ENCODE data around the gene BICD2. TPM values are rescaled to one million over a fixed set of nuclear protein-coding genes. Genes with fewer than 3 reads are reported as not detected.
"Not testable (repeated sequence)": the region's sequence is repeated elsewhere in the genome, so short reads cannot be mapped to it uniquely, and the experiment has no call there.

The BICD2 gene
- total RNA-seq, 1 donor from 2014 or later: 48.7 TPM

- no peak for DNase-seq (ENCODE audit: low read depth, low spot score)
Observed at GRCh38 chr9:92770360-92770995, 5.8 kb upstream of the BICD2 start.

GRCh38 chr9:92769990-92770359, 5.3 kb upstream of the BICD2 start:
- DNase-seq (ENCODE audit: low read depth, low spot score): no peak

GRCh38 chr9:92769286-92769685, 4.7 kb upstream of the BICD2 start:
- DNase-seq (ENCODE audit: low read depth, low spot score): no peak

GRCh38 chr9:92768816-92769215, 4.2 kb upstream of the BICD2 start:
- DNase-seq (ENCODE audit: low read depth, low spot score): not testable (repeated sequence)

GRCh38 chr9:92767066-92768054, 2.7 kb upstream of the BICD2 start:
- DNase-seq (ENCODE audit: low read depth, low spot score): no peak

GRCh38 chr9:92764988-92765936, 629 bp upstream of the BICD2 start:
- DNase-seq (ENCODE audit: low read depth, low spot score): peak; percentile 92

- no peak for DNase-seq (ENCODE audit: low read depth, low spot score)
Observed at GRCh38 chr9:92763721-92764380, 782 bp downstream of the BICD2 start.

- DNase-seq (ENCODE audit: low read depth, low spot score): no peak
Observed at GRCh38 chr9:92762781-92763708, 1.6 kb downstream of the BICD2 start.

GRCh38 chr9:92762196-92762595, 2.4 kb downstream of the BICD2 start:
- DNase-seq (ENCODE audit: low read depth, low spot score): no peak

GRCh38 chr9:92761686-92762085, 2.9 kb downstream of the BICD2 start:
- DNase-seq (ENCODE audit: low read depth, low spot score): no peak

GRCh38 chr9:92760494-92760893, 4.1 kb downstream of the BICD2 start:
- DNase-seq (ENCODE audit: low read depth, low spot score): no peak

GRCh38 chr9:92760070-92760469, 4.6 kb downstream of the BICD2 start:
- no peak for DNase-seq (ENCODE audit: low read depth, low spot score)

- no peak for DNase-seq (ENCODE audit: low read depth, low spot score)
Observed at GRCh38 chr9:92759446-92759845, 5.2 kb downstream of the BICD2 start.

- no peak for DNase-seq (ENCODE audit: low read depth, low spot score)
Observed at GRCh38 chr9:92756792-92757191, 7.8 kb downstream of the BICD2 start.

GRCh38 chr9:92754091-92754745, 10.4 kb downstream of the BICD2 start:
- DNase-seq (ENCODE audit: low read depth, low spot score): no peak

GRCh38 chr9:92752812-92753404, 11.7 kb downstream of the BICD2 start:
- no peak for DNase-seq (ENCODE audit: low read depth, low spot score)

GRCh38 chr9:92749934-92750315, 14.7 kb downstream of the BICD2 start:
- no peak for DNase-seq (ENCODE audit: low read depth, low spot score)

GRCh38 chr9:92749071-92749933, 15.3 kb downstream of the BICD2 start:
- DNase-seq (ENCODE audit: low read depth, low spot score): no peak

All from pulmonary artery endothelial cell (primary cell).